ENCODE data around the gene SMAD4.
"Not testable (repeated sequence)": the region's sequence is repeated elsewhere in the genome, so short reads cannot be mapped to it uniquely, and the experiment has no call there.

The SMAD4 gene

GRCh38 chr18:51072586-51073313 lies 42.7 kb downstream of the SMAD4 start:
- peak; percentile 73 for DNase-seq

- no peak for DNase-seq
Observed at GRCh38 chr18:51074605-51075004, 44.6 kb downstream of the SMAD4 start.

- no peak for DNase-seq
Observed at GRCh38 chr18:51076503-51076902, 46.5 kb downstream of the SMAD4 start.

DNA sequence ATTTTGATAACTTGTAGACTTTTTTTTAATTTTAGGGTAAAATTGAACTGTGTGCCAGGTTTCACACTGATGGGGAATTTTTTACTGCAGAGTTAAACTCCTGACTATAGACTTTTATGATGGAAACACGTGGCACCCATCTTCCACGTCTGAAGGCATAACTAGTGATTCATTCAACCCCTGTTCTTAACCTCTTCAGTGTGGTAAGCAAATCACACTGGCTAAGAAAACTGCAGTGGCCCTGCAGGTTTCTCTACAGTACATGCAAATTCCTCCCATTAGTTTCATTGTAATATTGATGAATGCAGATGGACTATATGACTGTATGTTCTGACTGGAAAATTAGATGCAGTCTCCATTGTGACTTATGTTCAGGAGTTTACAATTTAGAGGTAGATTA lies 47.2 kb downstream of the SMAD4 start:
- DNase-seq, result peak; percentile 62

DNA sequence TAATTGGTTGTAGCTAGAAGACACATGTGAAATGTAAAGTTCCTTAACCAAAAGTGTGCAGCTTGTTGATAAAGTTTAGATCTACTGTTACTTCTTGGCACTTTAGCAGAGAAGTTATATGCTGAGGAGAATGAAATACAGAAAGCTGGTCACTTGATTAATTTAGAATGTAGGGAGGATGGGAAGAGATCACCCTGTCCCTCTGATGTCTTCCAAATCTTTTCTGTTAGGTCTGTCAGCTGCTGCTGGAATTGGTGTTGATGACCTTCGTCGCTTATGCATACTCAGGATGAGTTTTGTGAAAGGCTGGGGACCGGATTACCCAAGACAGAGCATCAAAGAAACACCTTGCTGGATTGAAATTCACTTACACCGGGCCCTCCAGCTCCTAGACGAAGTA lies 48.0 kb downstream of the SMAD4 start:
- DNase-seq, result no peak

- DNase-seq, result no peak
Observed at GRCh38 chr18:51082571-51083267, 52.7 kb downstream of the SMAD4 start.

DNA sequence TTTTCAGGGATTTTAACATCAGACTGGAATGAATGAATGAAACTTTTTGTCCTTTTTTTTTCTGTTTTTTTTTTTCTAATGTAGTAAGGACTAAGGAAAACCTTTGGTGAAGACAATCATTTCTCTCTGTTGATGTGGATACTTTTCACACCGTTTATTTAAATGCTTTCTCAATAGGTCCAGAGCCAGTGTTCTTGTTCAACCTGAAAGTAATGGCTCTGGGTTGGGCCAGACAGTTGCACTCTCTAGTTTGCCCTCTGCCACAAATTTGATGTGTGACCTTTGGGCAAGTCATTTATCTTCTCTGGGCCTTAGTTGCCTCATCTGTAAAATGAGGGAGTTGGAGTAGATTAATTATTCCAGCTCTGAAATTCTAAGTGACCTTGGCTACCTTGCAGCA lies 53.4 kb downstream of the SMAD4 start:
- no peak for DNase-seq

- no peak for DNase-seq
Observed at GRCh38 chr18:51088410-51088809, 58.4 kb downstream of the SMAD4 start.

- DNase-seq, result peak; percentile 38
Observed at GRCh38 chr18:51089691-51090090, 59.7 kb downstream of the SMAD4 start.

GRCh38 chr18:51091270-51091669 lies 61.3 kb downstream of the SMAD4 start:
- no peak for DNase-seq

GRCh38 chr18:51092117-51092516 lies 62.1 kb downstream of the SMAD4 start:
- DNase-seq, result no peak

DNA sequence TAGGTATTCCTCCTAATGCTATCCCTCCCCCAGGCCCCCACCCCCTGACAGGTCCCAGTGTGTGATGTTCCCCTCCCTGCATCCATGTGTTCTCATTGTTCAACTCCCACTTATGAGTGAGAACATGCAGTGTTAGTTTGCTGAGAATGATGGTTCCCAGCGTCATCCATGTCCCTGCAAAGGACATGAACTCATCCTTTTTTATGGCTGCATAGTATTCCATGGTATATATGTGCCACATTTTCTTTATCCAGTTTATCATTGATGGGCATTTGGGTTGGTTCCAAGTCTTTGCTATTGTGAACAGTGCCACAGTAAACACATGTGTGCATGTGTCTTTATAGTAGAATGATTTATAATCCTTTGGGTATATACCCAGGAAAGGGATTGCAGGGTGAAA lies 63.0 kb downstream of the SMAD4 start:
- not testable (repeated sequence) for DNase-seq

- DNase-seq, result no peak
Observed at GRCh38 chr18:51097021-51097822, 67.2 kb downstream of the SMAD4 start.

DNA sequence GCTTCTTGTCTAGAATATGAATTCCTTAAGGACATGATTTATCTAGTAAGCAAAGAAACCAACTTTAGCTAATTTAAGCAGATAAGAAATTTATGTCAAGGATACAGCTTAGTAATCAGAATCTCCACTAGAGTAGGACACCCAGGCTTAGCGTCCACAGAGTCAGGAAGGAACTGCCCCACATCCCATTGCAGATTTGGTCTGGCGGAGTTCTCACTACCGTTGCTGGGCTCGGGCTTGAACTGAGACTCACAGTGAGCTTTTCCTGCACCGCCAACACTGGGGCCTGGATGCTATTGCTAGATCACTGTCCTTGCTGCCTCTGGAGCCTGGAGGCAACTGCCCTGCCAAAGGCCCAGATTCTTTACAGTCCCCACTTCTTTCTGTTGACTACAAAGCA lies 68.1 kb downstream of the SMAD4 start:
- DNase-seq, result no peak

DNA sequence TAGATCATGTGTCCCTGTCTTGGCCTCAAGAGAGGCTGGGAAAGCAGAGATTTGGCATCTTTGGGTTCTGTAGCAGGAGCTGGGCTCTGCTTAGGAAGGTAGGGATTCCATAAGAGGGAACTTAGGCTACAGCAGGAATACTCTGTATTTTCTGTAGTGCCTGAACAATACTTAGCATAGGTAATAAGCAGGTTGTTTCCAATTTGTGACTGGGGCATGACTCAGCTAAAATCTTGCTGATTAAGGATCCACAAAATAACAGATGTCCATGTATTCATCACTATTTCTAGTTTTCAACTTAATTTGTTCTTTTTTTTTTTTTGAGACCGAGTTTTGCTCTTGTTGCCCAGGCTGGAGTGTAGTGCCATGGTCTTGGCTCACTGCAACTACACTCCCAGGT lies 68.5 kb downstream of the SMAD4 start:
- no peak for DNase-seq

- no peak for DNase-seq
Observed at GRCh38 chr18:51100385-51101120, 70.5 kb downstream of the SMAD4 start.

- DNase-seq, result no peak
Observed at GRCh38 chr18:51107082-51107481, 77.1 kb downstream of the SMAD4 start.

DNA sequence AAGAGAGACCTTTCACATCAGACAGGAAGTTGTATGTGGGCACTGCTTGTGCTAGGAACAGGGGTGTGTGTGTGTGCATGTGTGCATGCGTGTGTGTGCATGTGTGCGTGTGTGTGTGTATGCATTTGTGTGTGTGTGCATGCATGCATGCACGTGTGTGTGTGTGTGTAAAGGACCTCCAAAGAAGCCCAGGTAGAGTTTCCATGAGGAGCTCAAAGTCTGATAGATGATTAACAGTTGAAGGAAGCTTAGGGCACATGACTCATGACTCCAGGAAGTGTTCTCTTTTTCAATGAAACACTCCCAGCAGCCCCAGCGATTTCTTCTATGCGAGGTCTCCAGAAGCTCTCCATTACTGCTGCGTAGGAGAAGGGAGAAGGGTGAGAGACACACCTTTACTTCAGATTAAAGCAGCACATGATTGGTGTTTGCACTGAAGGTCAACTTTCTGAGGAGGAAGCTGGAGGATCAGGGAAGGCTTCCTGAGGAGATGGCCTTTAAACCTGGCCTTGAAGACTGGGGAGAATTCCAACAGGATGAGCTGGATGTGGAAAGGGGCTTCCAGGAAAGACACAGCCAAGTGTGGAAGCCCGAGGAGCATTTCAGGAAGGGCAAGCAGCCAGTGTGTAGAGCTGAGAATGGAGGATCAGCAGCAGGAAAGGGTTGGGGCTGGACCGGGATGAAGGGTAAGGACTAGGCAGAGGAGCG lies 77.7 kb downstream of the SMAD4 start:
- DNase-seq, result no peak

DNA sequence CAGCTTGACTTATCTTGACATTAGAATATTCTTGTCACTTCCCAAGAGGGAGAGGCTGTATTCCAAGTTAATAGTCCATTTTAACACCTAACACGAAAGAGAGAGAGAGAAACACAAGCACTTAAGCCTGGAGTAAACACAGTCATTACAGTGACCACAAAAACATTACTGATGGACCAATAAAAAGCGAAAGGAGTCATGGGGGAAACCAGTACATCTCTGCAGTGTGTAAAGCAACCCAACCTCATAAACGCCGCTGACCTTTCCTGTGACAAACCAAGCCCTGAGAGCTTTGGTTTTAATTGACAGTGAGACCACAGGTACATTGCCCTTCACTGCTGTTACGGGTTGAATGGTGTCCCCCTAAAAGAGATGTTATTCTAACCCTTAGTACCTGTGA lies 78.3 kb downstream of the SMAD4 start:
- DNase-seq, result no peak

GRCh38 chr18:51110073-51110797 lies 80.2 kb downstream of the SMAD4 start:
- peak; percentile 23 for DNase-seq

DNA sequence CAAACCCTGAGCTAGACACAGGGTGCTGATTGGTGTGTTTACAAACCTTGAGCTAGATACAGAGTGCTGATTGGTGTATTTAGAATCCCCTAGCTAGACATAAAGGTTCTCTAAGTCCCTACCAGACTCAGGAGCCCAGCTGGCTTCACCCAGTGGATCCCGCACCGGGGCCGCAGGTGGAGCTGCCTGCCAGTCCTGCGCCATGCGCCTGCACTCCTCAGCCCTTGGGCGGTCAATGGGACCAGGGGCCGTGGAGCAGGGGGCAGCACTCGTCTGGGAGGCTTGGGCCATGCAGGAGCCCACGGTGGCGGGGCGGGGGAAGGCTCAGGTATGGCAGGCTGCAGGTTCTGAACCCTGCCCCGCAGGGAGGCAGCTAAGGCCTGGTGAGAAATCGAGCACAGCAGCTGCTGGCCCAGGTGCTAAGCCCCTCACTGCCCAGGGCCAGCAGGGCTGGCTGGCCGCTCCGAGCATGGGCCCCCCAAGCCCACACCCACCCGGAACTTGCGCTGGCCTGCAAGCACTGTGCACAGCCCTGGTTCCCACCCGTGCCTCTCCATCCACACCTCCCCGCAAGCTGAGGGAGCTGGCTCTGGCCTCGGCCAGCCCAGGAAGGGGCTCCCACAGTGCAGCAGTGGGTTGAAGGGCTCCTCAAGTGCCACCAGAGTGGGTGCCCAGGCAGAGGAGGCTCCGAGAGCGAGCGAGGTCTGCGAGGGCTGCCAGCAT lies 81.8 kb downstream of the SMAD4 start:
- not testable (repeated sequence) for DNase-seq
